ENCODE measurements around the gene LRRC26. TPM values are rescaled to one million over a fixed set of nuclear protein-coding genes. Genes with fewer than 3 reads are reported as not detected.

The LRRC26 gene
- total and polyA plus RNA-seq, 8 donors = 1.00 to 440 (median 5.7) TPM; not detected in 2

DNA sequence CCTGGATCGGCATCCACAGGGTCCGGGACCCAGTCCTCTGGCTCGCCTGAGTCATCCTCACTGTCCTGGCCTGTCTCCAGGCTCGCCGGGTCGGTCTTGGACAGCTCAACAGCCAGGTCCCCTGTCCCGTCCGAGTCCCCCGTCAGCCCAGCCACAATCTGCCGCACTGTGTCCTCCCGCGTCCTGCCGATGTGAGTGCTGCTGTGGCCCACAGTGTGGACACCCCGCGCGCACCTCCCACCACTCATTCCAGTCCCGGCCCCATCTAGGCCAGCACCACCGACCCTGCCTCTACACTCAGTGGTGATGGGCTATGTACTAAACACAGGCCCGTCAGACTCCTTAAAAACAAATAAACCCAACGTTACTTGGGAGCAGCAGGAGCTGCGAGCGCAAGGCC lies 11.8 kb upstream of the LRRC26 start:
- intact Hi-C loops (cut with DNase I; ENCODE audit: low total_unique reads) = loop anchor here (10.0 kb wide), 2 partner anchors 53 to 67 kb away; partner anchors contain the start of genes DPP7 and SLC34A3
- 91 to 95% (median 94%) methylated on average over 20 to 22 of the region's 22 CpGs for WGBS, 5 donors
- Histone ChIP-seq H3K27me3 (no peaks in the 10 kb centered on the region), H3K4me3 (no peak overlapping the region), H3K36me3 (peaks cover 76 to 98% (median 93%) of the 10 kb centered on the region in 4 donors), H3K4me1 (peaks cover 5 to 23% (median 18%) of the 10 kb centered on the region in 4 donors), H3K27ac (no peak overlapping the region), H3K9me3 (no peaks in the 10 kb centered on the region)
- TF ChIP-seq POLR2A (IDR thresholded peaks at IDR 0.05) (no peak), EP300 (IDR thresholded peaks at IDR 0.05) (no peak), POLR2AphosphoS5 (IDR thresholded peaks at IDR 0.05) (no peak)
- TF ChIP-seq, protein P1, sequence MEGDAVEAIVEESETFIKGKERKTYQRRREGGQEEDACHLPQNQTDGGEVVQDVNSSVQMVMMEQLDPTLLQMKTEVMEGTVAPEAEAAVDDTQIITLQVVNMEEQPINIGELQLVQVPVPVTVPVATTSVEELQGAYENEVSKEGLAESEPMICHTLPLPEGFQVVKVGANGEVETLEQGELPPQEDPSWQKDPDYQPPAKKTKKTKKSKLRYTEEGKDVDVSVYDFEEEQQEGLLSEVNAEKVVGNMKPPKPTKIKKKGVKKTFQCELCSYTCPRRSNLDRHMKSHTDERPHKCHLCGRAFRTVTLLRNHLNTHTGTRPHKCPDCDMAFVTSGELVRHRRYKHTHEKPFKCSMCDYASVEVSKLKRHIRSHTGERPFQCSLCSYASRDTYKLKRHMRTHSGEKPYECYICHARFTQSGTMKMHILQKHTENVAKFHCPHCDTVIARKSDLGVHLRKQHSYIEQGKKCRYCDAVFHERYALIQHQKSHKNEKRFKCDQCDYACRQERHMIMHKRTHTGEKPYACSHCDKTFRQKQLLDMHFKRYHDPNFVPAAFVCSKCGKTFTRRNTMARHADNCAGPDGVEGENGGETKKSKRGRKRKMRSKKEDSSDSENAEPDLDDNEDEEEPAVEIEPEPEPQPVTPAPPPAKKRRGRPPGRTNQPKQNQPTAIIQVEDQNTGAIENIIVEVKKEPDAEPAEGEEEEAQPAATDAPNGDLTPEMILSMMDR (IDR thresholded peaks at IDR 0.05) = no peak
- no peak for DNase-seq

DNA sequence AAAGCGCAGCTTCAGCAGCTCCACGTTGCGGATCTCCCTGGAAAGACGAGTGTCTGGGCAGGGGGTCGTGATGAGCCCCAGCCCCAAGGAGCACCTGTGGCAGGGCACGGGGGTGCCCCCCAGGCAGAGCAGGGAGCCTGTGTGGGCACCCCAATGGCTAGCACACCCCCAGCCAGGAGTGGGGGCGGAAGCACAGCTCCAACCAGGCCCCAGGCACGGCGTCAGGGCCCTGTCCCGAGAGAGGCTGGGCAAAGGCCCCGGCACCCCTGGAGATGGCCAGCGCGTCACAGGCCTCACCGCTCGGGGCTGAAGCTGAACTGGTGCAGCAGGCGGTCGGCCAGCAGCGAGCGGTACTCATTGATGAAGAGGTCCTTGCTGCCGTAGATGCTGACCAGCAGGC lies 10.6 kb upstream of the LRRC26 start:
- whole genome bisulfite sequencing, 5 donors = 89 to 96% (median 93%) methylated on average over 3 to 20 of the region's 20 CpGs

DNA sequence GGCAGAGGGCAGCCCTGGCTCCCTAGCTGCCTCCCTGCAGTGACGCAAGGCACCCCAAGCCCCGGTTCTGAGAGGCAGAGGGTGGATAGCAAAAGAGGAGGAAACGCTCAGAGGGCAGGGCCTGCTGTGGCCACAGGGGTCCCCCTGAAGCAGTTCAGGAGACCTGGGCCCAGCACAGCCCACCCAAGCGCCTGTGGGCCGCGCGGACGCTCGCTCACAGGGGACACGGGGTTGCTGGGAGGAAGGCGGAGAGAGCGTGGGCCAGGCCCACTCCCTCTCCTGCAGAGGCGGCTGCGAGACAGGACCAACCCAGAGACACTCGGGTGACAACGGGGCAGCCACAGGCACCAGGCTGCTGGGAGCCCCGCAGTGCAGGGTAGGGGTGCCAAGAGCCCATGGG lies 9.9 kb upstream of the LRRC26 start:
- no peak for DNase-seq
- Histone ChIP-seq H3K36me3 (peaks cover 66 to 83% (median 74%) of the 10 kb centered on the region in 4 donors), H3K9me3 (no peaks in the 10 kb centered on the region), H3K4me3 (no peak overlapping the region), H3K27ac (no peak overlapping the region), H3K27me3 (no peaks in the 10 kb centered on the region), H3K4me1 (peaks cover 5 to 22% (median 13%) of the 10 kb centered on the region in 4 donors)
- WGBS, 5 donors = 88 to 99% (median 97%) methylated on average over 11 to 17 of the region's 17 CpGs
- intact Hi-C loops (cut with DNase I; ENCODE audit: low total_unique reads) = loop anchor here (10.0 kb wide), 2 partner anchors 55 to 65 kb away; partner anchors contain the start of genes DPP7 and SLC34A3
- TF ChIP-seq EP300 (IDR thresholded peaks at IDR 0.05) (no peak), POLR2AphosphoS5 (IDR thresholded peaks at IDR 0.05) (no peak), POLR2A (IDR thresholded peaks at IDR 0.05) (no peak)
- TF ChIP-seq, protein P1 (IDR thresholded peaks at IDR 0.05) = no peak

More for the DNA sequence above, 10.6 kb upstream of the LRRC26 start:
- Histone ChIP-seq H3K4me3 (no peak overlapping the region), H3K36me3 (peaks cover 71 to 90% (median 81%) of the 10 kb centered on the region in 4 donors), H3K4me1 (peaks cover 0 to 22% (median 10%) of the 10 kb centered on the region in 4 donors), H3K9me3 (no peaks in the 10 kb centered on the region), H3K27me3 (no peaks in the 10 kb centered on the region), H3K27ac (no peak overlapping the region)
- DNase-seq = no peak
- intact Hi-C loops (cut with DNase I; ENCODE audit: low total_unique reads) = loop anchor here (10.0 kb wide), 2 partner anchors 54 to 66 kb away; partner anchors contain the start of genes DPP7 and SLC34A3
- TF ChIP-seq, protein P1 (IDR thresholded peaks at IDR 0.05) = no peak
- TF ChIP-seq POLR2AphosphoS5 (IDR thresholded peaks at IDR 0.05) (no peak), POLR2A (IDR thresholded peaks at IDR 0.05) (no peak), EP300 (IDR thresholded peaks at IDR 0.05) (no peak)

DNA sequence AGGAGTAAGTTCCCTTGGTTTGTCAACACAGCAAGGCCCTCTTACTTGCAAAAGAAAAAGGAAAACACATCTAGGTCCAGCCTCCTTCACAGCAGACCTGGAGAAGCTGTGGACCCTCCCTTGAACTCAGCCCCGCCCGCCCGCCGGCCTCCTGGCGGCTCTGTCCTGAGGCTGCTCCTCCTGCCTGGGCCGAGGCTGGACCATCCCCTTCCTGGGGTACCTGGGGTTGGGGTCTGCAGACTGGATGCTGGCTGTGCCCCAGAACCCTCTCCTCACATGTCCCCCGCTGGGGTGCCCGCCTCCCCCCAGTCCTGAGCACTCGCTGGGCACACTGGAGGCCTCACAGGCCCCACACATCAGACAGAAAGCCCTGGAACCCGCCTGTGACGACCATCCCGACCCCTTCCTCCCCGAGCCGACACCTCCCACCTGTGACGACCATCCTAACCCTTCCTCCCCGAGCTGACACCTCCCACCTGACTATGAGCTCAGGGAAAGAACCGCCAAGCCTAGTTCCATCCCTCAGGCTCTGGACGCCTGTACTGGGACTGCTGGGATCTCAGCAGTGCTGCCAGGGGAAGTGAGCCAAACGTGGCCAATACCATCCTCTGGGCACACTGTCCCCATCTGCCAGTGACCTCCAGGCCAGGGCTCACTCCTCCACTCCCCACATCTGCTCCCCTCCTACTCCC lies 9.2 kb upstream of the LRRC26 start:
- Histone ChIP-seq H3K27me3 (peaks cover 0 to 6% (median 0%) of the 10 kb centered on the region in 3 donors), H3K4me3 (no peak overlapping the region), H3K9me3 (no peaks in the 10 kb centered on the region), H3K27ac (no peak overlapping the region), H3K36me3 (peaks cover 59 to 76% (median 67%) of the 10 kb centered on the region in 4 donors), H3K4me1 (peaks cover 10 to 26% (median 18%) of the 10 kb centered on the region in 4 donors)
- DNase-seq = no peak
- TF ChIP-seq EP300 (IDR thresholded peaks at IDR 0.05) (no peak), POLR2AphosphoS5 (IDR thresholded peaks at IDR 0.05) (no peak), POLR2A (IDR thresholded peaks at IDR 0.05) (no peak)
- TF ChIP-seq, protein P1 (IDR thresholded peaks at IDR 0.05) = no peak
- intact Hi-C loops (cut with DNase I; ENCODE audit: low total_unique reads) = no loop called here
- WGBS, 5 donors = 91 to 93% (median 92%) methylated on average over 17 to 19 of the region's 19 CpGs

Measured in stomach (tissue), 9 donors.